ENCODE data around the gene TMCO4.
"Not testable (repeated sequence)": the region's sequence is repeated elsewhere in the genome, so short reads cannot be mapped to it uniquely, and the experiment has no call there.

Gene TMCO4

DNA sequence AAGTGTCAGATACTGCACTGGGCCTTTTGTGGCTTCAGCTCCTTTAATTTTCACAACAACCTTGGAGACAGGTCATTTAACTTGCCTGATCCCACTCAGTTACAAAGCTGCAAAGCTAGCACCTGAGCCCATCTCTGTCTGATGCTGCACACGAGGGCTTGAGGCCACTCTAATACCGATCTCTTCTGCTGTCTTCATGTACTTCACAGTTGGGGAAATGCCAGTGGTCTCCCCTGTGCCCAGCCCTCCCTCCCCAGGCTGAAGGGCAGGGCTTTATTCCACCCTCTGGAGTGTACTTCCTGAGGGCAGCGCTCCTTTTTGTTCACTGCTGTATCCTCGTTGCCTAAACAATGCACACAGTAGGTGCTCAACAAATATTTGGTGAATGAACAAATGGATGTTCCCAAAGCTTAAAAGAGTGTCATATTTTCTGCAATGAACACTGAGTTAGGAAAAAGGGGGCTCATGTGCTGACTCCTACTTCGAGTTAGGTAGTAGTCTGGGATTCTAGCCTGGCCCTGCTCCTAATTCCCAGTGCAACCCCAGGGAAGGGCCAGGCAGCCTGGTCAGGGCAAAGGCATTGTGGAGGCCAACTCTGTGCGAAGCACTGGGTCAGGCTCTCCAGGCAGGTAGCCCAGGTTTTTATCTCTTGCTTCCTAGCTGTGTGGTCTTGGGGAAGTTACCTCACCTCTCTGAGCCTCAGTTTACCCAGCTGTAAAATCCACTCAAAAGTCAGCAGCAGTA lies 1.1 kb downstream of the TMCO4 start:
- no peaks in the 10 kb centered on the region for H3K9me3 Mint-ChIP-seq
- no peak for ATAC-seq
- peaks cover 10% of the 10 kb centered on the region for H3K36me3 Mint-ChIP-seq
- peak overlapping the region; percentile 82 for H3K4me3 Mint-ChIP-seq
- peak overlapping the region; percentile 97 for H3K27ac Mint-ChIP-seq
- peaks cover 44% of the 10 kb centered on the region for H3K4me1 Mint-ChIP-seq
- no peak for DNase-seq (ENCODE audit: low spot score in 2 of 2)

DNA sequence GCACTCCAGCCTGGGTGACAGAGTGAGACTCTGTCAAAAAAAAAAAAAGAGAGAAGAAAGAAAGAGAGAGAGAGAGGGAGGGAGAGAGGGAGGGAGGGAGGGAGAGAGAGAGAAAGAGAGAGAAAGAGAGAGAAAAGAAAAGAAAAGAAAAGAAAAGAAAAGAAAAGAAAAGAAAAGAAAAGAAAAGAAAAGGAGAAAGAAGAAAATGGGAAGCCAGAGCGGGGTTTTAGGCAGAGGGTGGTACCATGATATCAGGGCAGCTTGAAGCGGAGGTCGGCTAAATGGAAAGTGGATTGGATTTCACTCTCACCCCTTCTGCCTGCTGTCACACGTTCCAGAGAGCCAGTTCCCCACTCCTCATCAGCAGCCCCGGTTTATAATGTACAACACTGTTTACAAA lies 1.9 kb downstream of the TMCO4 start:
- DNase-seq (ENCODE audit: low spot score in 2 of 2) (no peak), ATAC-seq (no peak)
- Mint-ChIP-seq H3K4me3 (peak overlapping the region; percentile 82), H3K4me1 (peaks cover 52% of the 10 kb centered on the region), H3K27ac (peak overlapping the region; percentile 97), H3K9me3 (no peaks in the 10 kb centered on the region), H3K36me3 (peaks cover 16% of the 10 kb centered on the region)

DNA sequence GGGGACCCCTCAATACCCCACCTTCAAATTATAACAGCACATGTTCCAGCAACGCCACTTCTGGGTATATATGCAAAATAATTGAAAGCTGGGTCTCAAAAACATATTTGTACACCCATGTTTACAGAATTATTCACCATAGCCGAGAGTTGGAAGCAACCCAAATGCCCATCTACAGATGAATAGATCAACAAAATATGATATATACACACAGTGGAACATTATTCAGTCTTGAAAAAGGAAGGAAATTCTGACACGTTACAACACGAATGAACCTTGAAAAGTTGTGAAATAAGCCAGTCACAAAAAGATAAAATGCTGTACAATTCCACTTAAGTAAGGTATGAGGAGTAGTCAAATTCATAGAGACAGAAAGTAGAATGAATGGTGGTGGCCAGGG lies 5.1 kb downstream of the TMCO4 start:
- ATAC-seq (no peak), DNase-seq (ENCODE audit: low spot score in 2 of 2) (no peak)
- Mint-ChIP-seq H3K27ac (no peak overlapping the region), H3K36me3 (peaks cover 23% of the 10 kb centered on the region), H3K9me3 (no peaks in the 10 kb centered on the region), H3K4me1 (peaks cover 47% of the 10 kb centered on the region), H3K4me3 (no peak overlapping the region)

DNA sequence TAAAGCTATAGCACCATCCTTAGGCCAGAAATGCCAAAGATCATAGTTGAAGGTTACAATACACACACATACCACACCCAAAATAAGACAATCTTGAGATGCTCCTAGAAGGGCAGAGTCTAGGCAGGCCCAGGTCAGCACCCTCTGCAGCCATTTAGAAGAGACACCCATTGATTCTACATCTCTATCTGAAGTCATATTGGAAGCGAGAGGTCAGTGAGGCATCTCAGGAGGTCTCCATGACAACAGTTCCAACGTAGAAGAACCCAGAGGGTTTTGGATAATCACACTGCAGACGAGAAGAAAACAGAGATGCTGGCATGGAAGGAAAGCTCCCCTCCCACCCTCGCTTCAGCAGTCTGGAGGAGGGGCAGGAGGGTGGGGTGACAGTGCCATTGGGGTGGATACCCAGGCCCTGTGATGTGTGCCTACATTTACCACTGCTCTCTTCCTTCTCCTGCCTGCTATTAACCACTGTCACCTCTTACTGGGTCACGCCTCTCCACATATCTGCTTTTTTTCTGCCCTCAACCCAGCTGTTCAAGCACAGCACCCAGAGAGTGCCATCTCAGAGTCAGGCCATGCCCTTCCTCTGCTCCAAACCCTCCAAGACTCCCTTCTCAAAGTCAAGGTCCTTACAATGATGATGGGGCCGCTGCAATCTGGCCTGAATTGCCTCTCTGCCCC lies 6.2 kb downstream of the TMCO4 start:
- peaks cover 38% of the 10 kb centered on the region for H3K4me1 Mint-ChIP-seq
- ATAC-seq = peak; percentile 50

DNA sequence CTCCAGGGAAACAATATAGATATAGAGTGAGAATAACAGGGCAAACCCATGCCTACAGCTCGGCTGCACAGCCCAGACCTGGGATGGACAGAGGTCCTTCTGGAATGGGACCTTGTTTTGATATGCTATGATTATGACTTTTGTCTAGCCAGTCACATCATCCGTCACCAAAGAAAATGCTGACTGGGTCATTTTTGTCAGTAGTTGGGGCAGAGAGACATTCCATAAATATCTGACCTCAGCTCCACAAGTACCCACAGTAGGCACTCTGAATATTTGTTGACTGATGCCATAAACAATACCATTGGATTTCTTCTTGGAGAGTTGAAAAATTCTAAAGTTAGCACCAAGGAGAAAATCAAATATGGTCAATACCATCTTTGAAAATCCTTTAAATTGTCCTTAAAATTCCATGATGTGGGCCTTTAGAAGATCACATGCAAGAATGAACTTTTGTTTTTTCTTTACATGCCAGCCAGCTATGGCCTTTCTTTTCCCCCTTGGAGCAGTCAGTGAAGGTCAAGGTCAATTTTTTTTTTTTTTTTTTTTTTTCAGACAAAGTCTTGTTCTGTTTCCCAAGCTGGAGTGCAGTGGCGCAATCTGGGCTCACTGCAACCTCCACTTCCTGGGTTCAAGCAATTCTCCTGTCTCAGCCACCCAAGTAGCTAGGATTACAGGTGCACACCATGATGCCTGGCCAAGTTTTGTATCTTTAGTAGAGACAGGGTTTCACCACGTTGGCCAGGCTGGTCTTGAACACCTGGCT lies 7.3 kb downstream of the TMCO4 start:
- ATAC-seq = no peak
- no peak overlapping the region for H3K27ac Mint-ChIP-seq
- DNase-seq (ENCODE audit: low spot score in 2 of 2) = no peak
- peaks cover 30% of the 10 kb centered on the region for H3K4me1 Mint-ChIP-seq
- H3K36me3 Mint-ChIP-seq = peaks cover 33% of the 10 kb centered on the region
- no peak overlapping the region for H3K4me3 Mint-ChIP-seq
- no peaks in the 10 kb centered on the region for H3K9me3 Mint-ChIP-seq

More for the DNA sequence above, 6.2 kb downstream of the TMCO4 start:
- Mint-ChIP-seq H3K4me3 (no peak overlapping the region), H3K9me3 (no peaks in the 10 kb centered on the region), H3K36me3 (peaks cover 23% of the 10 kb centered on the region), H3K27ac (peak overlapping the region; percentile 62)
- DNase-seq (ENCODE audit: low spot score in 2 of 2) = no peak

DNA sequence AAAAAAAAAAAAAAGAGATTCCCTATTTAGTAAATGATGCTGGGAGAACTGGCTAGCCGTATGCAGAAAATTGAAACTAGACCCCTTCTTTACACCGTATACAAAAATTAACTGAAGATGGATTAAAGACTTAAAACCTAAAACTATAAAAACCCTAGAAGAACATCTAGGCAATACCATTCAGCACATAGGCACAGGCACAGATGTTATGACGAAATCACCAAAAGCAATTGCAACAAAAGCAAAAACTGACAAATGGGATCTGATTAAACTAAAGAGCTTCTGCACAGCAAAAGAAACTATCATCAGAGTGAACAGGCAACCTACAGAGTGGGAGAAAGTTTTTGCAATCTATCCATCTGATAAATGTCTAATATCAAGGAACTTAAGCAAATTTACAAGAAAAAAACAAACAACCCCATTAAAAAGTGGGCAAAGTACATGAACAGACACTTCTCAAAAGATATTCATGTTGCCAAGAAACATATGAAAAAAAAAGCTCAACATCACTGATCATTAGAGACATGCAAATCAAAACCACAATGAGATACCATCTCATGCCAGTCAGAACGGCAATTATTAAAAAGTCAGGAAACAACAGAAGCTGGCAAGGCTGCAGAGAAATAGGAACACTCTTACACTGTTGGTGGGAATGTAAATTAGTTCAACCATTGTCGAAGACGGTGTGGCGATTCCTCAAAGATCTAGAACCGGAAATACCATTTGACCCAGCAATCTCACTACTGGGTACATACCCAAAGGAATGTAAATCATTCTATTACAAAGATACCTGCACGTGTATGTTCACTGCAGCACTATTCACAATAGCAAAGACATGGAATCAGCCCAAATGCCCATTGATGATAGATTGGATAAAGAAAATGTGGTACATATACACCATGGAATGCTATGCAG lies 9.4 kb downstream of the TMCO4 start:
- not testable (repeated sequence) for H3K27ac Mint-ChIP-seq; H3K9me3 Mint-ChIP-seq; DNase-seq (ENCODE audit: low spot score in 2 of 2); ATAC-seq; H3K4me3 Mint-ChIP-seq
- Mint-ChIP-seq H3K36me3 (peaks cover 51% of the 10 kb centered on the region), H3K4me1 (peaks cover 30% of the 10 kb centered on the region)

DNA sequence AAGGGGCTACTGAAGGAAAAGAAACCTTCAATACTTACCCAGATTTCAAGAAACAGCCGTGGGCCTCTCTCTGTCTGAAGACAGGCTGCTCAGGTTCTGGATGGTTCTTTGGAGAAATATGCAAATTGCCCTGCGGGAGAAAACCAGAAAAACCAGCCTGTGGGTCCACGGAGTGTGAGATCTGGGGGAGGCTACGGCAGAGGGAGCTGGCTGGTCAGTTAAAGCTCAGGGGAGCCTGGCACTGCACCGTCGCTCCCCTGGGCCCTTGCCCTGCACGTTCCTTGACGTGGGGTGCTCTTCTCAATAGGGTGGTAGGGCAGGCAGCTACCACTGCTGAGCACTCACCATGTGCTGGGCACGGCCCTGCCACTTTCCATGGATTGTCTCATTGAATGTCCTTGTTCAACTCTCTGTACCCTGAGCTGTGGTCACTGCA lies 12.7 kb downstream of the TMCO4 start:
- Mint-ChIP-seq H3K36me3 (peaks cover 48% of the 10 kb centered on the region), H3K9me3 (no peaks in the 10 kb centered on the region), H3K27ac (no peak overlapping the region), H3K4me3 (no peak overlapping the region), H3K4me1 (peaks cover 16% of the 10 kb centered on the region)
- DNase-seq (ENCODE audit: low spot score in 2 of 2) = no peak
- no peak for ATAC-seq

DNA sequence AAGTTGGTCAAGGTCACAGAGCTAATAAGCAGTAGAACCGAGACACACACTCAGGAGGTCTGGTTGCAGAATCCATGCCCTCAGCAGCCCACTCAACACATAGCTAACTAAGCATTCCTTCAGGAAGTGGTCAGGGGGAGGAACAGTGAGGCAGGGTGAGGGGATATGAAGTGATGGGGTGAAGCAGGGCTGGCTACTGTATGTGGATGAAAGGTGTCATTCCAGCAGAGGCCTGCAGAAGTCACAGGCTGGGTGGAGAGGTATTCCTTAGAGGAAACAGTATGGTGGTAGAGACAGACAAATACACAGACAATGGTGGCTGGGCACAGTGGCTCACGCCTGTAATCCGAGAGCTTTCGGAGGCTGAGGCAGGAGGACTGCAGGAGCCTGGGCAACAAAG lies 14.1 kb downstream of the TMCO4 start:
- Mint-ChIP-seq H3K4me1 (peaks cover 11% of the 10 kb centered on the region), H3K9me3 (no peaks in the 10 kb centered on the region), H3K27ac (peak overlapping the region; percentile 75), H3K36me3 (peaks cover 62% of the 10 kb centered on the region), H3K4me3 (no peak overlapping the region)
- DNase-seq (ENCODE audit: low spot score in 2 of 2) (no peak), ATAC-seq (no peak)

DNA sequence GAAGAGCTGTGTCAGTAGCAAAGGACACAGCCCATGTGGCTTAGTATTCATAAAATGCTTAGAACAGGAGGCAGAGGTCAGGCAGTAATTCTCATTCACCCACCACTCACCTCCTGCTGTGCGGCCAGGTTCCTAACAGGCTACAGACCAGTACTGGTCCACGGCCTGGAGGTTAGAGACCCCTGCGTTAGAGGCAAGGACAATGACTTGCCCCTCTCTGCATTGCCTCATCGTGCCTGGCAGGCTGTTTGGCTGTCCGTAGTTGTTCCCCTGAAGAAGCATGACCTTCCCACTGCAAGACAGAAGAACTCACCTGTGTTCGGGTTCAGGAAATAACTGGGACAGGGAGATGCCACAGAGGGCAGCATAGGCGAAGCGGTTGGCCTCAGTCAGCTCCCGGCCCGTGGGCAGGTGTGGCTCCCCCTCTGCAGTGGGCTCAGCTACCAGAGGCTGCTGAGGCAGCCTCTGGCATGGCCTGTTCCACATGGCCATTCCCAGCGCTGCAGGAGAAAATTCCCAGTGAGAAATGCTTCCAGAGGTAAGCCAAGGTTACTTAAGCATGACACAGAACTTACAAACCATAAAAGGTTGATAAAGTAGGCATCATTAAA lies 19.3 kb downstream of the TMCO4 start:
- Mint-ChIP-seq H3K4me3 (no peak overlapping the region), H3K4me1 (peaks cover under 1% of the 10 kb centered on the region), H3K9me3 (no peaks in the 10 kb centered on the region), H3K36me3 (peaks cover 52% of the 10 kb centered on the region), H3K27ac (no peak overlapping the region)
- DNase-seq (ENCODE audit: low spot score in 2 of 2) (no peak), ATAC-seq (no peak)

DNA sequence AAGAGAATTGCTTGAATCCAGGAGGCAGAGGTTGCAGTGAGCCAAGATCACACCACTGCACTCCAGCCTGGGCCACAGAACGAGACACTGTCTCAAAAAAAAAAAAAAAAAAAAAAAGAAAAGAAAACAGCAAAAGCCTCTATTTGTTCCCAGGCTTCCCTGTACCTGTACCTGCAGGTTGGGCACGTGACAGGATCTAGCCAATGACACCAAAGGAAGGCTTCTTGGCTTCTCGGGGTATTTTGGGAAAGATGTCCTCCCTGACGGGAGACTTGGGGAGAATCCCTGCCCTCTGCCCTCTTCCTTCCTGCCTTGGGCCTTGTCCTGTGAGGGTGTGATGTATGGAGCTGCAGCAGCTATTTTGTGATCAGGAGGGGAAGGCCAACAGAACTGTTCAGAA lies 22.8 kb downstream of the TMCO4 start:
- H3K4me3 Mint-ChIP-seq = no peak overlapping the region
- no peak for DNase-seq (ENCODE audit: low spot score in 2 of 2)
- H3K36me3 Mint-ChIP-seq = peaks cover 40% of the 10 kb centered on the region
- no peaks in the 10 kb centered on the region for H3K4me1 Mint-ChIP-seq
- H3K27ac Mint-ChIP-seq = no peak overlapping the region
- ATAC-seq = no peak
- no peaks in the 10 kb centered on the region for H3K9me3 Mint-ChIP-seq

DNA sequence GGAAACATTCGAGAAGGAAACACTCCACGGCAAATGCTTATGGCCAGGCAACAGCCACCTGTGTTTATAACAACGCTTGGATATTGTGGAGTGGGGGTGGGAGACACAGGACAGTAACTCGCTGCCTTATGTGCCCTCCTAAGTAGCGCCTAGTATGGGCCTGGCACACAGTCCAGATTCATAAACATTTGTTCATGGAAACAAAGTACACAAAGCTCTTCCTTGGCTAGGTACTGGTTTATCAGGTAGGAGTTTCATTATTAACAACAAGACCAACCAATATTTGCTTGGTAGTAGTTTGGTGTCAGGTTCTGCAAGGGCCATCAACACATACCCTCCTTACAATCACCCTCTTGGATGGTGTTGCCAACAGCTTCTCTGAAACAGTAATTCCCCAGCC lies 23.4 kb downstream of the TMCO4 start:
- Mint-ChIP-seq H3K27ac (no peak overlapping the region), H3K36me3 (peaks cover 40% of the 10 kb centered on the region), H3K4me1 (no peaks in the 10 kb centered on the region), H3K4me3 (no peak overlapping the region), H3K9me3 (no peaks in the 10 kb centered on the region)
- DNase-seq (ENCODE audit: low spot score in 2 of 2) = no peak
- no peak for ATAC-seq

DNA sequence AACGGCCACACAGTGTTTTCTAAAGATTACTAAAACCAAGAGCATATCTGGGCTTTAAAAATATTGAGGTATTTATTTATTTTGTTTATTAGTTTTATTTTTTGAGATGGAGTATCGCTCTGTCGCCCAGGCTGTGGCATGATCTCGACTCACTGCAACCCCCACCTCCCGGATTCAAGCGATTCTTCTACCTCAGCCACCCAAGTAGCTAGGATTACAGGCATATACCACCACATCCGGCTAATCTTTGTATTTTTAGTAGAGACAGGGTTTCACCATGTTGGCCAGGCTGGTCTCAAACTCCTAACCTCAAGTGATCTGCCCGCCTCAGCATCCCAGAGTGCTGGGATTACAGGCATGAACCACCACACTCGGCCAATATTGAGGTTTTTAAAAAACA lies 23.9 kb downstream of the TMCO4 start:
- ATAC-seq (no peak), DNase-seq (ENCODE audit: low spot score in 2 of 2) (no peak)
- no peak overlapping the region for H3K27ac Mint-ChIP-seq
- no peak overlapping the region for H3K4me3 Mint-ChIP-seq
- H3K36me3 Mint-ChIP-seq = peaks cover 36% of the 10 kb centered on the region
- H3K9me3 Mint-ChIP-seq = no peaks in the 10 kb centered on the region
- H3K4me1 Mint-ChIP-seq = no peaks in the 10 kb centered on the region

DNA sequence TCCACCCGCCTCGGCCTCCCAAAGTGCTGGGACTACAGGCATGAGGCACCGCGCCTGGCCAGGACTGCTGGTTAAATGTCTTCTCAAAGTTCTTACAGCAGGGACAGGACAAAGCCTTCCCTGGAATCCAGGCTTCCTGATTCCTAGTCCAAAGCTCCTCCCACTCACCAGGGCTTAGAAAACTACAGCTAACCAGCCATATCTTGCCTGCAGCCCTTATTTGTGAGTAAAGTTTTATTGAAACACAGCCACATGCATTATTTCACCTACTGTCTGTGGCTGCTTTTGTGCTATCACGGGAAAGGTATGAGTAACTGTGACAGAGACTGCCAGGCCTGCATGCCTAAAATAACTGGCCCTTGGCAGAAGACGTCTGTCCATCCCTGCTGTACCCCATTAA lies 24.4 kb downstream of the TMCO4 start:
- ATAC-seq (no peak), DNase-seq (ENCODE audit: low spot score in 2 of 2) (no peak)
- Mint-ChIP-seq H3K4me3 (no peak overlapping the region), H3K9me3 (no peaks in the 10 kb centered on the region), H3K36me3 (peaks cover 31% of the 10 kb centered on the region), H3K27ac (no peak overlapping the region), H3K4me1 (no peaks in the 10 kb centered on the region)

DNA sequence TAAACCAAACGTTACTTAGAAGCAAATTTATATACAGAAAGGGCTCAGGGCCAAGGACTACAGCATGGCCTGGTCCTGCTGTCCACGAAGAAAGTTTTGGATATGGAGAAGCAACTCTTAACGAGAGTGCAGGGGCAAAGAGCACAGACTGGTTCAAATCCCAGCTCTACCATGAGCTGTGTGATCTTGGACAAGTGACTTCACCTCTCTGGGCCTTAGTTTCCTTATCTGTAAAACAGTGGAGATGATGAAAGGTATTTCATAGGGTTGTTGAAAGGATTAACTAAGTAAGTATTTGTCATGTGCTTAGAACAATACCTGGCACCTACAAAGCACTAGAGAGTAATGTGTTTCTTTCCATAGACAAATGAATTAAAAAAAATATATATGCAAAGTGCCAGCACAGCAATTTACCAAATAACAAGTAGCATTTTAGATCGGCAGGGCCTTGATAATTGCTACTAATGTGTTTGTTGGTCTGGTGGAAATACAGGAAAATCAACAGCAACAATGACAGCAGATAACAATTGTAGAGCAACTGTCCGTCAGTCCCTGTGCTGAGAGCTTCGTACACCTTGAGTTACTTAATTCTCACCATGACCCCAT lies 25.4 kb downstream of the TMCO4 start:
- DNase-seq (ENCODE audit: low spot score in 2 of 2) (no peak), ATAC-seq (no peak)
- no peak overlapping the region for H3K27ac Mint-ChIP-seq
- no peak overlapping the region for H3K4me3 Mint-ChIP-seq
- H3K36me3 Mint-ChIP-seq = peaks cover 24% of the 10 kb centered on the region
- no peaks in the 10 kb centered on the region for H3K4me1 Mint-ChIP-seq
- H3K9me3 Mint-ChIP-seq = no peaks in the 10 kb centered on the region

Measured in stimulated activated effector memory CD8-positive, alpha-beta T cell treated with anti-CD3 and anti-CD28 coated beads, Interleukin-12 subunit alpha, Interleukin-12 subunit beta, amount 100 ng/mL, for 72 hours (primary cell).